A673 (cell line): Measurements from ENCODE around the gene HS6ST2. TPM values are rescaled to one million over a fixed set of nuclear protein-coding genes. Genes with fewer than 3 reads are reported as not detected.

Source experiments
- BruUV-seq: library from RNA; stranded (reverse); fragments of 400-500 nt; replicated peaks from 2 replicates; lab custom pipeline; 2021; lab: Mats Ljungman, UMichigan
- CTCF ChIA-PET: fragments of 300-600 bp; sonication (Branson Sonifier 250); formaldehyde crosslinking; loops from one replicate; lab custom pipeline; 2022; ENCODE audit warnings: antibody characterized with exemption; lab: Charles Lee
- POLR2A ChIA-PET: fragments of 300-600 bp; sonication (Branson Sonifier 250); formaldehyde crosslinking; loops from one replicate; lab custom pipeline; 2022; ENCODE audit warnings: antibody characterized with exemption; ENCODE audit not compliant: low non-redundant PET; lab: Charles Lee
- DNase-seq: peaks from one replicate; pipeline ENCODE4 v3.0.0-alpha.2; 2015; ENCODE audit warnings: low spot score
- H3K27ac ChIP-seq: fragments of 200-600 bp; sonication (generic); 2 replicates; pipeline ENCODE4 v1.5.1; 2016; ENCODE audit warnings: mixed run types, low read depth, mild to moderate bottlenecking, mixed read lengths, antibody characterized with exemption, low read length; ENCODE audit not compliant: poor library complexity, severe bottlenecking
- H3K27me3 ChIP-seq: fragments of 200-600 bp; sonication (generic); replicated peaks from 2 replicates; pipeline ENCODE4 v1.6.1; 2017; ENCODE audit warnings: mixed run types, low read depth, mild to moderate bottlenecking, mixed read lengths, antibody characterized with exemption, low read length; ENCODE audit not compliant: insufficient read depth, poor library complexity
- H3K36me3 ChIP-seq: fragments of 200-600 bp; sonication (generic); 2 replicates; pipeline ENCODE4 v1.6.1; 2016; ENCODE audit warnings: mixed run types, mild to moderate bottlenecking, mixed read lengths, antibody characterized with exemption, low read length; ENCODE audit not compliant: insufficient read depth, poor library complexity, severe bottlenecking
- H3K4me1 ChIP-seq: fragments of 200-600 bp; sonication (generic); 2 replicates; pipeline ENCODE4 v1.6.1; 2017; ENCODE audit warnings: mixed run types, mild to moderate bottlenecking, mixed read lengths, antibody characterized with exemption, low read length; ENCODE audit not compliant: insufficient read depth, poor library complexity, severe bottlenecking
- H3K4me3 ChIP-seq: fragments of 200-600 bp; sonication (generic); 2 replicates; pipeline ENCODE4 v1.5.1; 2016; ENCODE audit warnings: low read depth, mixed run types, mild to moderate bottlenecking, mixed read lengths, low read length; ENCODE audit not compliant: poor library complexity, severe bottlenecking
- H3K9me3 ChIP-seq: fragments of 200-600 bp; sonication (generic); 2 replicates; pipeline ENCODE4 v1.6.1; 2016; ENCODE audit warnings: mixed run types, low read depth, mild to moderate bottlenecking, mixed read lengths, antibody characterized with exemption, low read length; ENCODE audit not compliant: poor library complexity, severe bottlenecking
- CTCF ChIP-seq: fragments of 300-800, 200-600 bp; sonication (generic); conservative IDR thresholded peaks from 2 replicates; pipeline ENCODE4 v1.5.1; 2017; ENCODE audit warnings: low read depth, mild to moderate bottlenecking, antibody characterized with exemption, low read length, moderate library complexity, mixed read lengths
- EZH2 ChIP-seq: fragments of 200-600 bp; sonication (generic); IDR thresholded peaks from 2 replicates; pipeline ENCODE4 v1.6.1; 2017; ENCODE audit warnings: borderline replicate concordance, low read depth, mild to moderate bottlenecking, mixed read lengths, antibody characterized with exemption, low read length; ENCODE audit not compliant: poor library complexity, severe bottlenecking
- intact Hi-C: fragments of 100-400 bp; cut with micrococcal nuclease; formaldehyde crosslinking; loops from one replicate; pipeline ENCODE4 v1.10.0; 2022; ENCODE audit not compliant: unreplicated experiment
- total RNA-seq: library from RNA; stranded (reverse); gene quantifications from 2 replicates; pipeline ENCODE4 v1.2.3, GENCODE V29; 2021

HS6ST2 gene
- total RNA-seq, 1 experiment from 2014 or later = 6.9 TPM

- intact Hi-C loops = no loop called here
- no TSS peak for BruUV-seq
- Histone ChIP-seq H3K36me3 (no peaks in the 10 kb centered on the region), H3K27ac (no peak overlapping the region), H3K4me1 (no peaks in the 10 kb centered on the region), H3K4me3 (no peak overlapping the region), H3K27me3 (peaks cover 5% of the 10 kb centered on the region), H3K9me3 (no peaks in the 10 kb centered on the region)
- ChIA-PET POLR2A (no interaction called here), CTCF (no interaction called here)
- TF ChIP-seq CTCF = no peak
- no peak for TF ChIP-seq EZH2
- DNase-seq = no peak
Observed at GRCh38 chrX:132609362-132609848, 349.0 kb downstream of the HS6ST2 start.

- ChIA-PET POLR2A (no interaction called here), CTCF (interaction anchor here (0.6 kb wide), 1 partner anchor 311 kb away, joined by 3 read pairs; no protein-coding TSS in a partner anchor)
- Histone ChIP-seq H3K4me3 (no peak overlapping the region), H3K9me3 (no peaks in the 10 kb centered on the region), H3K27me3 (peaks cover 14% of the 10 kb centered on the region), H3K36me3 (no peaks in the 10 kb centered on the region), H3K27ac (no peak overlapping the region), H3K4me1 (no peaks in the 10 kb centered on the region)
- TF ChIP-seq CTCF = no peak
- TF ChIP-seq EZH2 = no peak
- intact Hi-C loops = no loop called here
- no TSS peak for BruUV-seq
- DNase-seq = no peak
Observed at GRCh38 chrX:132603700-132604286, 354.6 kb downstream of the HS6ST2 start.

GRCh38 chrX:132602701-132603100 is 355.7 kb downstream of the HS6ST2 start:
- POLR2A ChIA-PET = no interaction called here
- Histone ChIP-seq H3K36me3 (no peaks in the 10 kb centered on the region), H3K27me3 (peaks cover 14% of the 10 kb centered on the region), H3K4me3 (no peak overlapping the region), H3K27ac (no peak overlapping the region), H3K9me3 (no peaks in the 10 kb centered on the region), H3K4me1 (no peaks in the 10 kb centered on the region)
- CTCF ChIA-PET = no interaction called here
- DNase-seq = no peak
- intact Hi-C loops = no loop called here
- no peak for TF ChIP-seq EZH2
- no peak for TF ChIP-seq CTCF
- no TSS peak for BruUV-seq
